Nephron progenitor cell (in vitro differentiated cells): Measurements from ENCODE around the gene BABAM2.
A peak's percentile ranks its signal among the peaks of the same experiment; 100 is the strongest.

ENCODE experiments used
- DNase-seq: peaks from one replicate; pipeline ENCODE4 v3.0.0; 2021
- H3K27ac Mint-ChIP-seq: 2 replicates; pipeline ENCODE4 v1.8.0; 2021; ENCODE audit warnings: mild to moderate bottlenecking, moderate library complexity, mixed read lengths
- H3K27me3 Mint-ChIP-seq: 2 replicates; pipeline ENCODE4 v1.8.0; 2021; ENCODE audit warnings: mild to moderate bottlenecking, low read depth, mixed read lengths; ENCODE audit not compliant: poor library complexity
- H3K36me3 Mint-ChIP-seq: 2 replicates; pipeline ENCODE4 v1.8.0; 2021; ENCODE audit warnings: low read depth, mixed read lengths
- H3K4me1 Mint-ChIP-seq: 2 replicates; pipeline ENCODE4 v1.8.0; 2021; ENCODE audit warnings: mixed read lengths
- H3K4me3 Mint-ChIP-seq: 2 replicates; pipeline ENCODE4 v1.8.0; 2021; ENCODE audit warnings: mild to moderate bottlenecking, moderate library complexity, mixed read lengths
- H3K9me3 Mint-ChIP-seq: 2 replicates; pipeline ENCODE4 v1.8.0; 2021; ENCODE audit warnings: mild to moderate bottlenecking, moderate library complexity, mixed read lengths
- CTCF ChIP-seq: fragments of 200-600 bp; sonication (generic); IDR thresholded peaks from 2 replicates; pipeline ENCODE4 v1.5.0; 2021; ENCODE audit warnings: antibody characterized with exemption

The BABAM2 gene

GRCh38 chr2:27888790-27889189 lies 1.7 kb upstream of the BABAM2 start:
- no peaks in the 10 kb centered on the region for H3K36me3 Mint-ChIP-seq
- DNase-seq, result no peak
- H3K27me3 Mint-ChIP-seq, result no peaks in the 10 kb centered on the region
- peaks cover 38% of the 10 kb centered on the region for H3K4me1 Mint-ChIP-seq
- no peak for TF ChIP-seq CTCF
- H3K27ac Mint-ChIP-seq, result no peak overlapping the region
- H3K4me3 Mint-ChIP-seq, result no peak overlapping the region
- H3K9me3 Mint-ChIP-seq, result no peaks in the 10 kb centered on the region

GRCh38 chr2:27889774-27890145 lies 769 bp upstream of the BABAM2 start:
- no peak for DNase-seq
- Mint-ChIP-seq H3K27me3 (no peaks in the 10 kb centered on the region), H3K9me3 (no peaks in the 10 kb centered on the region), H3K4me1 (peaks cover 38% of the 10 kb centered on the region), H3K4me3 (peak overlapping the region; percentile 98), H3K27ac (peak overlapping the region; percentile 100), H3K36me3 (peaks cover 9% of the 10 kb centered on the region)
- TF ChIP-seq CTCF, result no peak

- Mint-ChIP-seq H3K36me3 (peaks cover 22% of the 10 kb centered on the region), H3K27me3 (no peaks in the 10 kb centered on the region), H3K4me1 (peaks cover 38% of the 10 kb centered on the region), H3K4me3 (peak overlapping the region; percentile 98), H3K9me3 (no peaks in the 10 kb centered on the region), H3K27ac (peak overlapping the region; percentile 99)
- no peak for TF ChIP-seq CTCF
- DNase-seq, result peak; percentile 61
Measured at GRCh38 chr2:27890924-27891672, 569 bp downstream of the BABAM2 start.

- Mint-ChIP-seq H3K27ac (peak overlapping the region; percentile 47), H3K4me3 (peak overlapping the region; percentile 98), H3K4me1 (peaks cover 38% of the 10 kb centered on the region), H3K9me3 (no peaks in the 10 kb centered on the region), H3K36me3 (peaks cover 28% of the 10 kb centered on the region), H3K27me3 (no peaks in the 10 kb centered on the region)
- no peak for TF ChIP-seq CTCF
- DNase-seq, result no peak
Measured at GRCh38 chr2:27891673-27892105, 1.2 kb downstream of the BABAM2 start.

- Mint-ChIP-seq H3K4me1 (peaks cover 38% of the 10 kb centered on the region), H3K27me3 (no peaks in the 10 kb centered on the region), H3K27ac (no peak overlapping the region), H3K4me3 (no peak overlapping the region), H3K36me3 (peaks cover 41% of the 10 kb centered on the region), H3K9me3 (no peaks in the 10 kb centered on the region)
- TF ChIP-seq CTCF, result no peak
- DNase-seq, result no peak
Measured at GRCh38 chr2:27893006-27893405, 2.5 kb downstream of the BABAM2 start.

- no peak overlapping the region for H3K4me3 Mint-ChIP-seq
- DNase-seq, result no peak
- H3K4me1 Mint-ChIP-seq, result peaks cover under 1% of the 10 kb centered on the region
- no peaks in the 10 kb centered on the region for H3K27me3 Mint-ChIP-seq
- no peak overlapping the region for H3K27ac Mint-ChIP-seq
- H3K9me3 Mint-ChIP-seq, result no peaks in the 10 kb centered on the region
- H3K36me3 Mint-ChIP-seq, result peaks cover 59% of the 10 kb centered on the region
- TF ChIP-seq CTCF, result no peak
Measured at GRCh38 chr2:27897717-27898116, 7.2 kb downstream of the BABAM2 start.
